OCI-LY7 (cell line): Measurements from ENCODE around the gene GREB1. TPM values are rescaled to one million over a fixed set of nuclear protein-coding genes. Genes with fewer than 3 reads are reported as not detected.

Experiments
- BruUV-seq: library from RNA; stranded (reverse); fragments of 400-500 nt; replicated peaks from 2 replicates; lab custom pipeline; 2021; lab: Mats Ljungman, UMichigan
- CTCF ChIA-PET: fragments of 300-600 bp; sonication (Branson Sonifier 250); formaldehyde crosslinking; loops from one replicate; lab custom pipeline; 2022; ENCODE audit warnings: antibody characterized with exemption; ENCODE audit not compliant: unreplicated experiment; lab: Charles Lee
- POLR2A ChIA-PET: fragments of 300-600 bp; sonication (Branson Sonifier 250); formaldehyde crosslinking; loops from one replicate; lab custom pipeline; 2022; ENCODE audit warnings: antibody characterized with exemption; lab: Charles Lee
- DNase-seq: peaks from one replicate; pipeline ENCODE4 v3.0.0-alpha.2; 2015; ENCODE audit warnings: low spot score
- H2AFZ ChIP-seq: fragments of 200-600 bp; sonication (generic), shearing (Covaris generic); 2 replicates; pipeline ENCODE4 v1.6.1; 2014; ENCODE audit warnings: mild to moderate bottlenecking, antibody characterized with exemption, low read length, moderate library complexity
- H3K27ac ChIP-seq: fragments of 200-600 bp; sonication (generic); 2 replicates; pipeline ENCODE4 v1.5.1; 2014; ENCODE audit warnings: mixed run types, low read depth, mild to moderate bottlenecking, moderate library complexity, low read length, inconsistent platforms; ENCODE audit not compliant: poor library complexity, severe bottlenecking
- H3K36me3 ChIP-seq: fragments of 200-600 bp; sonication (generic); 2 replicates; pipeline ENCODE4 v1.6.1; 2014; ENCODE audit warnings: mild to moderate bottlenecking, antibody characterized with exemption, low read length, moderate library complexity, mixed read lengths; ENCODE audit not compliant: insufficient read depth
- H3K4me1 ChIP-seq: fragments of 200-600 bp; sonication (generic); 2 replicates; pipeline ENCODE4 v1.5.1; 2014; ENCODE audit warnings: mild to moderate bottlenecking, low read length; ENCODE audit not compliant: insufficient read depth, poor library complexity, severe bottlenecking
- H3K4me2 ChIP-seq: fragments of 200-600 bp; sonication (generic); 2 replicates; pipeline ENCODE4 v1.6.1; 2014; ENCODE audit warnings: mild to moderate bottlenecking, low read length
- H3K4me3 ChIP-seq: fragments of 200-600 bp; sonication (generic); 2 replicates; pipeline ENCODE4 v1.5.1; 2014; ENCODE audit warnings: mild to moderate bottlenecking, low read depth, low read length; ENCODE audit not compliant: poor library complexity, severe bottlenecking
- H3K79me2 ChIP-seq: fragments of 200-600 bp; sonication (generic); 2 replicates; pipeline ENCODE4 v1.6.1; 2016; ENCODE audit warnings: low read depth, mild to moderate bottlenecking, low read length, moderate library complexity, mixed read lengths; ENCODE audit not compliant: insufficient read depth
- H3K9me2 ChIP-seq: fragments of 200-600 bp; sonication (generic); 2 replicates; pipeline ENCODE4 v1.6.1; 2016; ENCODE audit warnings: mild to moderate bottlenecking, low read length, mixed read lengths; ENCODE audit not compliant: insufficient read depth
- H3K9me3 ChIP-seq: fragments of 200-600 bp; sonication (generic); 2 replicates; pipeline ENCODE4 v1.6.1; 2014; ENCODE audit warnings: mild to moderate bottlenecking, mixed run types, low read length, mixed read lengths
- H4K20me1 ChIP-seq: fragments of 200-600 bp; sonication (generic); 2 replicates; pipeline ENCODE4 v1.6.1; 2014; ENCODE audit warnings: mild to moderate bottlenecking, antibody characterized with exemption, low read length, moderate library complexity, mixed read lengths; ENCODE audit not compliant: insufficient read depth
- EZH2phosphoT487 ChIP-seq: fragments of 200-600 bp; sonication (generic); IDR thresholded peaks from 2 replicates; pipeline ENCODE4 v1.6.1; 2018; ENCODE audit warnings: low read depth, borderline replicate concordance, mild to moderate bottlenecking, mixed run types, antibody characterized with exemption, low read length, moderate library complexity, mixed read lengths
- intact Hi-C: fragments of 100-400 bp; cut with micrococcal nuclease; formaldehyde crosslinking; loops from one replicate; pipeline ENCODE4 v1.10.0; 2022; ENCODE audit not compliant: unreplicated experiment
- total RNA-seq, 2 experiments: library from RNA; depleted of rRNA in 1 of 2; stranded (reverse); fragments of >200 nt in 1 of 2; shearing (Covaris generic) in 1 of 2; gene quantifications; 2 replicates each; pipeline ENCODE4 v1.2.3, GENCODE V29; 2014 to 2022
- TF ChIP-seq, protein P1 (sequence below): fragments of 200-600 bp; sonication (generic); conservative IDR thresholded peaks from 2 replicates; pipeline ENCODE4 v1.5.1; 2014; ENCODE audit warnings: mild to moderate bottlenecking, antibody characterized with exemption, low read length, moderate library complexity, mixed read lengths

Gene GREB1
- total RNA-seq, 2 experiments from 2014 or later, result 3.5 to 8.4 TPM

DNA sequence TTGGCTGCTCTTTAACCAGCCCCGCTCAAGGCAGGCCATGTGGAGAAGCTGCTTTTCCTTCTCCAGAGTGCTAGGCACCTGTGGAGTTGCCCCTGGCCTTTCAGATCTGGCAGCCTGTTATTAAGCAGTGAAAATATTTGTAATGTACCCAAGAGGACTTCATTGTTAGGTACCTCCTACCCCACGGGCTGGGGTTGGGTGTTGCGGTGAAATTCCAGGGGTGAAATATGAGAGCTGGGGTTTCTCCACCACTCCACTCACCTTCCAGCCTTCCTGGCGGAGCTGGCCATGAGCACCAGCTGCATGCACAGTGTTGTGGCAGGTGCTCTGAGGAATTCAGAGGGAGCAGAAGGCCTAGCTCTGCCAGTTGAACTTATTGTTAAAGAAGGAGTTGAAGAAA, 97.0 kb downstream of the GREB1 start:
- Histone ChIP-seq H4K20me1 (no peaks in the 10 kb centered on the region), H2AFZ (no peak overlapping the region), H3K36me3 (no peaks in the 10 kb centered on the region), H3K9me2 (no peaks in the 10 kb centered on the region), H3K9me3 (no peaks in the 10 kb centered on the region), H3K4me1 (no peaks in the 10 kb centered on the region), H3K4me2 (no peak overlapping the region), H3K79me2 (no peaks in the 10 kb centered on the region), H3K27ac (no peak overlapping the region), H3K4me3 (no peak overlapping the region)
- CTCF ChIA-PET, result no interaction called here
- TF ChIP-seq EZH2phosphoT487, result no peak
- TF ChIP-seq, protein P1, sequence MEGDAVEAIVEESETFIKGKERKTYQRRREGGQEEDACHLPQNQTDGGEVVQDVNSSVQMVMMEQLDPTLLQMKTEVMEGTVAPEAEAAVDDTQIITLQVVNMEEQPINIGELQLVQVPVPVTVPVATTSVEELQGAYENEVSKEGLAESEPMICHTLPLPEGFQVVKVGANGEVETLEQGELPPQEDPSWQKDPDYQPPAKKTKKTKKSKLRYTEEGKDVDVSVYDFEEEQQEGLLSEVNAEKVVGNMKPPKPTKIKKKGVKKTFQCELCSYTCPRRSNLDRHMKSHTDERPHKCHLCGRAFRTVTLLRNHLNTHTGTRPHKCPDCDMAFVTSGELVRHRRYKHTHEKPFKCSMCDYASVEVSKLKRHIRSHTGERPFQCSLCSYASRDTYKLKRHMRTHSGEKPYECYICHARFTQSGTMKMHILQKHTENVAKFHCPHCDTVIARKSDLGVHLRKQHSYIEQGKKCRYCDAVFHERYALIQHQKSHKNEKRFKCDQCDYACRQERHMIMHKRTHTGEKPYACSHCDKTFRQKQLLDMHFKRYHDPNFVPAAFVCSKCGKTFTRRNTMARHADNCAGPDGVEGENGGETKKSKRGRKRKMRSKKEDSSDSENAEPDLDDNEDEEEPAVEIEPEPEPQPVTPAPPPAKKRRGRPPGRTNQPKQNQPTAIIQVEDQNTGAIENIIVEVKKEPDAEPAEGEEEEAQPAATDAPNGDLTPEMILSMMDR, result no peak
- no TSS peak for BruUV-seq
- POLR2A ChIA-PET, result interaction anchor here (0.6 kb wide), 1 partner anchor 976 kb away, joined by 3 read pairs; no protein-coding TSS in a partner anchor
- DNase-seq, result no peak
- intact Hi-C loops, result no loop called here

DNA sequence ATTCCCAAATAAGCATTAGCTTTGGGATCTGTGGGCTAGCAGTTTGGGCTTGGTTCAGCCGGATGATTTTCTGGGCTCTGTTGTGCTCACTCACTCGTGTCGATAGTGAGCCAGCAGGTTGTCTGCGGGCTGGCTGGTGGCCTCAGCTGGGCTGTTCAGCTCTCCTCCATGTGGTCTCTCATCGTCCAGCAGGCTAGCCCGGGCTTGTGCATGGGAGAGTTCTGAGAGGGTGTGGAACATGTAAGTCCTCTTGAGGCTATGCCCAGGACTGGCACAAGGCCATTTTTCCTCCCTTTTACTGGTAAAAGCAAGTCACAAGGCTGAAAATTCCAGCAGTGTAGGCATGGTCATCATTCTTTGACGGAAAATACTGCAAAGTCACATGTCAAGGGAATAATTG, 97.6 kb downstream of the GREB1 start:
- POLR2A ChIA-PET, result interaction anchor here (0.6 kb wide), 1 partner anchor 976 kb away, joined by 3 read pairs; no protein-coding TSS in a partner anchor
- TF ChIP-seq EZH2phosphoT487, result no peak
- TF ChIP-seq, protein P1, result no peak
- Histone ChIP-seq H3K4me1 (no peaks in the 10 kb centered on the region), H3K4me3 (no peak overlapping the region), H3K27ac (no peak overlapping the region), H3K9me3 (no peaks in the 10 kb centered on the region), H3K36me3 (no peaks in the 10 kb centered on the region), H3K4me2 (no peak overlapping the region), H4K20me1 (no peaks in the 10 kb centered on the region), H2AFZ (no peak overlapping the region), H3K79me2 (no peaks in the 10 kb centered on the region), H3K9me2 (no peaks in the 10 kb centered on the region)
- intact Hi-C loops, result no loop called here
- BruUV-seq, result no TSS peak
- CTCF ChIA-PET, result no interaction called here
- DNase-seq, result no peak

DNA sequence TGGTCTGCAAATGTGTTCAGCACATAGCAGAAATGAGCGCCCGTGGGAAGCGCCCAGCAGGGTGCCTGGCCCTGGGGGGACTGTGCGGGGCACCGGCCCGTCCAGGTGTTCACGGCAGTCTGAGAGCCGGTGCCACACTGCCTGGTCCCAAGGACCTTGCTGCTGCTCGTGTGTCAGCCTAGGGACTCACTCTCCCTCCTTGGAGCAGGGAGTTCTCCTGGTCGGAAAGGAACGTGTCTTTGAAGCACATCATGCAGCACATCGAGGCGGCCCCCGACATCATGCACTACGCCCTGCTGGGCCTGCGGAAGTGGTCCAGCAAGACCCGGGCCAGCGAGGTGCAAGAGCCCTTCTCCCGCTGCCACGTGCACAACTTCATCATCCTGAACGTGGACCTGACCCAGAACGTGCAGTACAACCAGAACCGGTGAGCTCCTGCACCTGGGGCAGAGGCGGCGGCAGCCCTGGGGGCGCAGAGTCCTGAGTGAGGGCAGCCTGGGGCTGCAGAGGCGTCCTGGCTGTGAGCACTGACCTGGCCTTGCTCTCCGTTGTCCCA, 100.2 kb downstream of the GREB1 start:
- ChIA-PET CTCF (no interaction called here), POLR2A (interaction anchor here (0.5 kb wide), 1 partner anchor 367 kb away, joined by 3 read pairs; no protein-coding TSS in a partner anchor)
- Histone ChIP-seq H3K79me2 (no peaks in the 10 kb centered on the region), H3K4me1 (no peaks in the 10 kb centered on the region), H4K20me1 (no peaks in the 10 kb centered on the region), H3K4me3 (no peak overlapping the region), H3K36me3 (no peaks in the 10 kb centered on the region), H3K9me2 (no peaks in the 10 kb centered on the region), H2AFZ (no peak overlapping the region), H3K27ac (no peak overlapping the region), H3K9me3 (no peaks in the 10 kb centered on the region), H3K4me2 (no peak overlapping the region)
- no peak for DNase-seq
- TF ChIP-seq EZH2phosphoT487, result no peak
- TF ChIP-seq, protein P1, result no peak
- intact Hi-C loops, result no loop called here
- no TSS peak for BruUV-seq
